Measurements from ENCODE around the gene WFIKKN2. TPM values are rescaled to one million over a fixed set of nuclear protein-coding genes. Genes with fewer than 3 reads are reported as not detected.

The WFIKKN2 gene
- total and polyA plus RNA-seq, 2 of the 4 experiments (the other 2 are of a cell fraction): 0.02 TPM; not detected in 1

- DNase-seq: no peak
- no TSS peak for BruUV-seq (replicated peaks)
- Histone ChIP-seq H4K91ac (ENCODE audit: insufficient read depth, low read depth, low read length) (no peak overlapping the region), H2BK15ac (ENCODE audit: low read depth, low read length) (no peak overlapping the region), H3K9me1 (ENCODE audit: insufficient read depth, low read length) (0 out of 2 replicates have a peak, but pooled peaks cover 4% of the 10 kb centered on the region), H3K4me2 (ENCODE audit: low read depth, low read length) (no peak overlapping the region), H3K56ac (ENCODE audit: extremely low read depth, insufficient read depth, low read length) (no peak overlapping the region), H3K14ac (replicated peaks; ENCODE audit: low read depth, low read length) (no peak overlapping the region), H2BK5ac (ENCODE audit: low read depth, low read length, poor library complexity, severe bottlenecking) (no peak overlapping the region), H4K8ac (ENCODE audit: low read depth in 2 of 2, low read length in 2 of 2) (no peak overlapping the region), H3K4me3 (ENCODE audit: insufficient read depth, low read depth, low read length) (no peak overlapping the region), H3K27ac (ENCODE audit: insufficient read depth, low read length) (no peak overlapping the region), H3K9me3 (ENCODE audit: control insufficient read depth, insufficient read depth, low read length) (no peaks in the 10 kb centered on the region), H3K4ac (ENCODE audit: low read depth, low read length) (no peak overlapping the region), H2BK120ac (ENCODE audit: low read depth, low read length) (no peak overlapping the region), H2AK9ac (replicated peaks; ENCODE audit: low read depth, low read length, poor library complexity) (no peak overlapping the region), H3K79me1 (ENCODE audit: low read depth in 1 of 2, low read length in 2 of 2) (no peaks in the 10 kb centered on the region), H3K36me3 (ENCODE audit: control insufficient read depth, insufficient read depth, low read length) (no peaks in the 10 kb centered on the region), H2AFZ (replicated peaks; ENCODE audit: low read length, poor library complexity) (no peak overlapping the region), H3K23ac (ENCODE audit: low read depth, low read length) (no peak overlapping the region), H2BK20ac (ENCODE audit: low read depth, low read length) (no peak overlapping the region), H4K20me1 (ENCODE audit: insufficient read depth, low read length) (no peaks in the 10 kb centered on the region), H3K18ac (ENCODE audit: low read depth, low read length) (no peak overlapping the region), H3K9ac (ENCODE audit: low read depth, low read length) (no peak overlapping the region), H3K4me1 (ENCODE audit: control insufficient read depth, insufficient read depth, low read length) (no peaks in the 10 kb centered on the region), H3K27me3 (ENCODE audit: control insufficient read depth, insufficient read depth, low read length) (peaks cover 9% of the 10 kb centered on the region), H2AK5ac (ENCODE audit: low read depth, low read length) (no peak overlapping the region), H4K5ac (ENCODE audit: low read depth, low read length) (no peak overlapping the region)
- no peak for ATAC-seq (ENCODE audit: low read depth)
- CTCF ChIA-PET: no interaction called here
- in situ Hi-C loops (cut with MboI; ENCODE audit: low sequenced_read_pairs) (no loop called here), intact Hi-C loops (cut with micrococcal nuclease) (no loop called here), dilution Hi-C loops (cut with HindIII; ENCODE audit: low sequenced_read_pairs, unreplicated experiment) (no loop called here)
- TF ChIP-seq POLR2A (IDR thresholded peaks at IDR 0.05; ENCODE audit: low read depth, low read length) (no peak), RCOR1 (IDR thresholded peaks at IDR 0.05; ENCODE audit: insufficient replicate concordance, low read length) (no peak), RFX5 (IDR thresholded peaks at IDR 0.05; ENCODE audit: low read depth, low read length) (no peak), MAZ (IDR thresholded peaks at IDR 0.05; ENCODE audit: borderline replicate concordance, low read depth, low read length) (no peak), USF2 (IDR thresholded peaks at IDR 0.05; ENCODE audit: low read depth, low read length) (no peak), NFE2L2 (IDR thresholded peaks at IDR 0.05; ENCODE audit: low read depth, low read length) (no peak), ELK1 (IDR thresholded peaks at IDR 0.05; ENCODE audit: borderline replicate concordance, low read depth, low read length) (no peak)
- WGBS, 2 experiments (ENCODE audit: extremely low coverage in 2 of 2, insufficient read length in 1 of 2): 83% methylated on average over 8 of the region's 12 CpGs; no CpG with 5 or more reads in 1 of the 2 experiments
- POLR2A ChIA-PET (ENCODE audit: unreplicated experiment): no interaction called here
Observed at GRCh38 chr17:50800196-50800700, 35.1 kb upstream of the WFIKKN2 start.

Measured in IMR-90 (cell line).